Smooth muscle cell of the brain vasculature (primary cell): ENCODE results near the gene SHCBP1.
"Not testable (repeated sequence)": the region's sequence is repeated elsewhere in the genome, so short reads cannot be mapped to it uniquely, and the experiment has no call there.

Experiments
- DNase-seq: peaks from one replicate; pipeline ENCODE4 v3.0.0-alpha.2; 2012; ENCODE audit warnings: low read depth, low spot score

The SHCBP1 gene, protein sequence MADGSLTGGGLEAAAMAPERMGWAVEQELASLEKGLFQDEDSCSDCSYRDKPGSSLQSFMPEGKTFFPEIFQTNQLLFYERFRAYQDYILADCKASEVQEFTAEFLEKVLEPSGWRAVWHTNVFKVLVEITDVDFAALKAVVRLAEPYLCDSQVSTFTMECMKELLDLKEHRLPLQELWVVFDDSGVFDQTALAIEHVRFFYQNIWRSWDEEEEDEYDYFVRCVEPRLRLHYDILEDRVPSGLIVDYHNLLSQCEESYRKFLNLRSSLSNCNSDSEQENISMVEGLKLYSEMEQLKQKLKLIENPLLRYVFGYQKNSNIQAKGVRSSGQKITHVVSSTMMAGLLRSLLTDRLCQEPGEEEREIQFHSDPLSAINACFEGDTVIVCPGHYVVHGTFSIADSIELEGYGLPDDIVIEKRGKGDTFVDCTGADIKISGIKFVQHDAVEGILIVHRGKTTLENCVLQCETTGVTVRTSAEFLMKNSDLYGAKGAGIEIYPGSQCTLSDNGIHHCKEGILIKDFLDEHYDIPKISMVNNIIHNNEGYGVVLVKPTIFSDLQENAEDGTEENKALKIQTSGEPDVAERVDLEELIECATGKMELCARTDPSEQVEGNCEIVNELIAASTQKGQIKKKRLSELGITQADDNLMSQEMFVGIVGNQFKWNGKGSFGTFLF

DNA sequence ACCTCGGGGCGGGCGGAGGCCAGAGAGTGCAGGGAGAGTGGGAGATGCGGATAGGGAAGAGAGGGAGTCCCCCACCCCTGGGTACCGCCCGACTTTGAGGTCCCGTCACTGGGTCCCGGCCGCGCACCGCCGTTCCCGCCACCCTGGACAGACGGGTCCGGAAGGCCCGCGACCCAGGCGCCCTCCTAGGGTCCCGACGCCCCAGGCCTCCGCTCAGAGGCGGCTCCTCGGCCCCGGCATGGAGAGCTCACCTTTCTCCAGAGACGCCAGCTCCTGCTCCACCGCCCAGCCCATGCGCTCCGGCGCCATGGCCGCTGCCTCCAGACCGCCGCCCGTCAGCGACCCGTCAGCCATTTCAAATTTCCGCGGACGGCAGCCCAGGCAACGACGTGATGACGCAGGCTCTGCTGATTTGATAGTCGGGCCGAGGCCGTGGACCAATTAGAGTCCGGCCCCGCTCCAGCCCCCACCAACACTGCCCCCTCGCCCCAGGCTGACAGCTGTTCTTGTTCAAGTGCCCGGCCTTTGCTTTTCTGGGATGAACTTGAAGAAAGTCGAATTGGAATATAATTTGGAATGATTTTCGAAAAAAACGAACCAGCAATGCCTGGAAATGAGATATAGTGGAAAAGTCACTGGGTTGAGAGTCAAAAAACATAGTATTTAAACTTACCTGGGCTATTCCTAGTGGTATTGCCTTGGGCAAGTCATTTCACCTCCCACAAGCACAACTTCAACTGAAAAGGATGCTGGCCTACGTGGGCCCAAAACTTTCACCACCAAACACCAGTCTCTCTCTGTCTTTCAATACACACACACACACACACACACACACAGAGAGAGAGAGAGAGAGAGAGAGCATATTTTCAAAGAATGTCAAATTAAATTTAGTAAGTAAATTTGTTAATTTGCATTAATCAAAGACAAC lies at the start of gene SHCBP1:
TSS of gene SHCBP1 (minus strand) at position 374 of the 928 bp plus-strand sequence. CDS start at position 354, 20 bp downstream.
- DNase-seq = peak; percentile 61

DNA sequence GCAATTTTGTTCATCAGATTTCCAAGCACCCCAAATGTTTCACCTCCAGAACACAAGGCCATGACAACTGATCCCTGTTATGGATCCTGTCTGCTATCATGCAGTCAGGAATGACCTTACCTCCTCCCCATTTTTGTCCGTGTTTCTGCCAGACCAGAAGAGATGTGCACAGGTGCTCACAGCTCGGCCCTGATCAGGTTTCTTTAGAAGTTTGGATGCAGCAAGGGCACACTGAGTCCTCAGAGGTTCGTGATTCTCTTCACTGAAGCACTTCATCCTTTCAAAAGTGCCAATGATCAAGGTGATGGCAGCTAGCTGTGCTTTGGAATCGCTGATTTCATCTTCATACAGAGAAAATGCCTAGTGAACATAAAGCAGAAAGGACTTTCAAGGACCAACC lies 40.9 kb upstream of the SHCBP1 start:
- DNase-seq = no peak

DNA sequence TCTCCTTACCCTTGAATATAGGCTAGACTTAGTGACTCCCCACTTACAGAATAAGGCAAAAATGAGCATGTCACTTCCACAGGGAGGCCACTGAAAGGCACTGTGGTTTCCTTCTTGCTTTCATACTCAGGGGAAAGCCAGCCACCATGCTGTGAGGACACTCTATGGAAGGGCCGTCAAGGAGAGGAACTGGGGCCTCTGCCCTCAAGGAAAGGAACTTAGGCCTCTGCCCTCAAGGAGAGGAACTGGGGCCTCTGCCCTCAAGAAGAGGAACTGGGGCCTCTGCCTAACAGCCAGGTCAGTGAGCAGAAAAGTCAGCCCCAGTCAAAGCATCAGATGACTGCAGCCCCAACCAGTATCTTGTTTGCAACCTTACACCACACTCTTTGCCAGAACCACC lies 37.7 kb upstream of the SHCBP1 start:
- no peak for DNase-seq

DNA sequence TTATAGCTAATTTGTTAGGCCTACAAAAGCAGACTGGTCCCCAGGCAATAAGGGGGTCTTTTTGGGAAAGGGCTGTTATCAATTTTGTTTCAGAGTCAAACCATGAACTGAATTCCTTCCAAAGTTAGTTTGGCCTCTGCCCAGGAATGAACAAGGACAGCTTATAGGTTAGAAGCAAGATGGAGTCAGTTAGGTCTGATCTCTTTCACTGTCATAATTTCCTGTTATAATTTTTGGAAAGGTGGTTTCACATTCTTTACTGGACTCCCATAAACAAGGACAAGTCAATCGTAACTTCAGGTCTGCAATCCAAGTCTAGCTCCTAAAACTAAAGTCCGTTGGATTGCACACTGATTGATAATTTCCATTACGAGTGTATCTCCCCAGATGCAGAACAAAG lies 30.1 kb upstream of the SHCBP1 start:
- no peak for DNase-seq

DNA sequence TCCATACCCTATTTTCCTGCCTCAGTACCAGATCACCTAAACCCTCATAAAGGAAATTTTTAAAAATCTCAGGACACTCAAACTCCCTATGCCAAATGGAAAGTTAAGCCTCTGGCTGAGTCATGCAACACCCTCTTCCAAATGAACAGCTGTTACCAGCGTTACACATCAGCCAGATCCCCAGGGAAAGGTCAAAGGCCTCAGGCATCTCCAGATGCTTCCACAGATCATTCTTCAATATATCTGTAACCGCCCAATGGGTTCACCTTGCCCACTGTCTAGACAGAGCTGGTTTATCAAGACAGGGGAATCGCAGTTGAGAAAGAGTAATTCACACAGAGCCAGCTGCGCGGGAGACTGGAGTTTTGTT lies 29.1 kb upstream of the SHCBP1 start:
- no peak for DNase-seq

- DNase-seq = no peak
Observed at GRCh38 chr16:46649588-46650253, 28.5 kb upstream of the SHCBP1 start.

- DNase-seq = no peak
Observed at GRCh38 chr16:46648656-46649055, 27.5 kb upstream of the SHCBP1 start.

- DNase-seq = no peak
Observed at GRCh38 chr16:46638947-46639925, 18.1 kb upstream of the SHCBP1 start.

GRCh38 chr16:46632778-46633733 lies 11.9 kb upstream of the SHCBP1 start:
- DNase-seq = no peak

- no peak for DNase-seq
Observed at GRCh38 chr16:46629331-46630219, 8.4 kb upstream of the SHCBP1 start.

DNA sequence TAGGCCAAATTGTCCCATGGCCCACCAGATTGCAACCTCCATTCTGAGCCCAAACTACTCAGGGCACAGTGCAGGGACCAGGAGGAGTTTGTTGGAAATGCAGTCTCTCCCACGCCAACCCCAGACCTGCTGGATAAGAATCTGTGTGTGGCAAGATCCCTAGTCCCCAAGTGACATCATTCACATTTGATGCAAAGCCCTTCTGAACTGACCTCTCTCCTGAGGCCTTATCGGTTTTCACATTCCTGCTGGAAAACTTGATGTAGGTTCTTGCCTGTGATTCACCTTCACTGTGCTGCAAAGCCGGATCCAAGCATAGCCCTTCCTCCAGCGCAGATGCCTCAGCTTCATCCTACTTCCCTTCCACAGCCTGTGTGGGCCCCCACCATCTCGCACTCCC lies 6.6 kb upstream of the SHCBP1 start:
- no peak for DNase-seq

GRCh38 chr16:46626681-46627080 lies 5.5 kb upstream of the SHCBP1 start:
- DNase-seq = not testable (repeated sequence)

- DNase-seq = not testable (repeated sequence)
Observed at GRCh38 chr16:46624862-46625261, 3.7 kb upstream of the SHCBP1 start.

DNA sequence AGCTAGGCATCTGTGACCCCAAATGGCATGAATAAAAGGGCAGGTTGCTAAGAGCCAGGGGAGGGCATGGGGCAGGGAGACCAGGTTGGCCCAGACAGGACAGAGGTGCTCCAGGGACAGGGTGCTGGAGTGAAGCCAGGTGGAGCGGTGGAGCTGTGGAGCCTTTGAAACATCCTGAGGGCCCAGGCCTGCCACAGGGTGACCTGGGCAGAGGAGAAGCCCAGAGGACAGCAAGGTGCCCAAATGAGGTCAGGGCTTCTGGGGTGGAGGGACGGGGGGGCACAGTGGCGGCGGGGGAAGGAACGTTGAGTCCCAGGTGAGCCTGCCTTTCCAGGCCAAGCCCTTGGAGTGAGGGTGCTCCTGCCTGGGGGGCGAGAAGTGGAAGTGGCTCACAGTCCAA lies 2.5 kb upstream of the SHCBP1 start:
- DNase-seq = not testable (repeated sequence)

- DNase-seq = not testable (repeated sequence)
Observed at GRCh38 chr16:46623246-46623645, 2.1 kb upstream of the SHCBP1 start.

GRCh38 chr16:46621934-46622676 lies 926 bp upstream of the SHCBP1 start:
- no peak for DNase-seq

- no peak for DNase-seq
Observed at GRCh38 chr16:46620266-46621005, 743 bp downstream of the SHCBP1 start.
